GM19035 (cell line): Measurements from ENCODE around the gene CDYL.

ENCODE experiments used
- ATAC-seq: cut with Tn5 transposase; IDR thresholded peaks from one replicate; pipeline ENCODE4 v1.9.1; 2021; ENCODE audit not compliant: unreplicated experiment

Gene CDYL

GRCh38 chr6:4774296-4774695, 1.9 kb upstream of the CDYL start:
- ATAC-seq = no peak

- no peak for ATAC-seq
Measured at GRCh38 chr6:4774715-4775493, 1.3 kb upstream of the CDYL start.

GRCh38 chr6:4775494-4776130, 592 bp upstream of the CDYL start:
- peak; percentile 51 for ATAC-seq

GRCh38 chr6:4776493-4777393, 539 bp downstream of the CDYL start:
- ATAC-seq = no peak

- no peak for ATAC-seq
Measured at GRCh38 chr6:4777394-4777935, 1.3 kb downstream of the CDYL start.

- no peak for ATAC-seq
Measured at GRCh38 chr6:4778086-4778485, 1.9 kb downstream of the CDYL start.

- ATAC-seq = no peak
Measured at GRCh38 chr6:4780360-4780812, 4.2 kb downstream of the CDYL start.

GRCh38 chr6:4781426-4781825, 5.2 kb downstream of the CDYL start:
- ATAC-seq = no peak

- no peak for ATAC-seq
Measured at GRCh38 chr6:4781967-4782575, 5.9 kb downstream of the CDYL start.

GRCh38 chr6:4786996-4787395, 10.8 kb downstream of the CDYL start:
- no peak for ATAC-seq

- ATAC-seq = no peak
Measured at GRCh38 chr6:4788482-4788881, 12.3 kb downstream of the CDYL start.

GRCh38 chr6:4788953-4789584, 12.9 kb downstream of the CDYL start:
- peak; percentile 92 for ATAC-seq

- ATAC-seq = no peak
Measured at GRCh38 chr6:4790158-4790899, 14.1 kb downstream of the CDYL start.

- no peak for ATAC-seq
Measured at GRCh38 chr6:4794140-4794707, 18.0 kb downstream of the CDYL start.

- no peak for ATAC-seq
Measured at GRCh38 chr6:4797587-4797986, 21.4 kb downstream of the CDYL start.

GRCh38 chr6:4799912-4800311, 23.7 kb downstream of the CDYL start:
- no peak for ATAC-seq

- no peak for ATAC-seq
Measured at GRCh38 chr6:4800662-4801061, 24.5 kb downstream of the CDYL start.

GRCh38 chr6:4801491-4802110, 25.4 kb downstream of the CDYL start:
- ATAC-seq = peak; percentile 54
